HepG2 (cell line): Measurements from ENCODE around the gene FGA. TPM values are rescaled to one million over a fixed set of nuclear protein-coding genes. Genes with fewer than 3 reads are reported as not detected.

Experiments
- ELF1 ChIP-seq: sonication (generic); formaldehyde crosslinking; IDR thresholded peaks from 2 replicates; pipeline ENCODE4 v1.4.0; 2020; ENCODE audit warnings: missing genetic modification reagents
- HIVEP1 ChIP-seq: sonication (generic); formaldehyde crosslinking; IDR thresholded peaks from 2 replicates; pipeline ENCODE4 v1.4.0; 2020; ENCODE audit warnings: mild to moderate bottlenecking, missing genetic modification reagents
- HNRNPUL1 ChIP-seq: fragments of 200-400 bp; formaldehyde crosslinking; IDR thresholded peaks from 2 replicates; pipeline ENCODE4 v1.6.1; 2017; ENCODE audit warnings: low read depth, mild to moderate bottlenecking, low read length, moderate library complexity
- KAT8 ChIP-seq: IDR thresholded peaks from 2 replicates; pipeline ENCODE4 v1.6.1; 2016; ENCODE audit warnings: missing genetic modification reagents, missing compliant biosample characterization
- NCOA2 ChIP-seq: sonication (generic); formaldehyde crosslinking; IDR thresholded peaks from 2 replicates; pipeline ENCODE4 v1.8.0; 2022; ENCODE audit warnings: inconsistent platforms
- PCBP2 ChIP-seq: fragments of 200-400 bp; formaldehyde crosslinking; optimal IDR thresholded peaks from 2 replicates; pipeline ENCODE3; 2018; ENCODE audit warnings: low read length, low read depth; ENCODE audit not compliant: poor library complexity, severe bottlenecking
- POGZ ChIP-seq: sonication (generic); formaldehyde crosslinking; IDR thresholded peaks from 2 replicates; pipeline ENCODE4 v1.4.0; 2020; ENCODE audit warnings: mild to moderate bottlenecking, missing genetic modification reagents
- SRF ChIP-seq: IDR thresholded peaks from 2 replicates; pipeline ENCODE4 v1.6.1; 2011; ENCODE audit warnings: mild to moderate bottlenecking, low read depth, low read length, moderate library complexity
- SUZ12 ChIP-seq: fragments of 150-350 bp; IDR thresholded peaks from 2 replicates; pipeline ENCODE4 v1.6.1; 2014; ENCODE audit warnings: low read depth, low read length
- TAF15 ChIP-seq: fragments of 200-400 bp; formaldehyde crosslinking; IDR thresholded peaks from one replicate; pipeline ENCODE4 v1.6.1; 2018; ENCODE audit warnings: mild to moderate bottlenecking, low read depth, low read length; ENCODE audit not compliant: poor library complexity, severe bottlenecking
- TBL1XR1 ChIP-seq: fragments of 150-350 bp; IDR thresholded peaks from 2 replicates; pipeline ENCODE4 v1.6.1; 2014; ENCODE audit warnings: borderline replicate concordance, low read length; ENCODE audit not compliant: partially characterized antibody
- TBX2 ChIP-seq: sonication (generic); formaldehyde crosslinking; IDR thresholded peaks from 2 replicates; pipeline ENCODE4 v1.5.0; 2020; ENCODE audit warnings: missing genetic modification reagents, mild to moderate bottlenecking, borderline replicate concordance
- THAP11 ChIP-seq: IDR thresholded peaks from 2 replicates; pipeline ENCODE4 v1.6.1; 2016; ENCODE audit warnings: missing biosample characterization, missing genetic modification reagents
- ZNF263 ChIP-seq: sonication (generic); formaldehyde crosslinking; IDR thresholded peaks from 2 replicates; pipeline ENCODE4 v1.4.0; 2020; ENCODE audit warnings: missing genetic modification reagents
- ZNF331 ChIP-seq: sonication (generic); formaldehyde crosslinking; IDR thresholded peaks from 2 replicates; pipeline ENCODE4 v1.4.0; 2020; ENCODE audit warnings: missing genetic modification reagents
- ZNF543 ChIP-seq: sonication (generic); formaldehyde crosslinking; IDR thresholded peaks from 2 replicates; pipeline ENCODE4 v1.4.0; 2020; ENCODE audit warnings: mild to moderate bottlenecking, missing genetic modification reagents
- ZNF660 ChIP-seq: sonication (generic); formaldehyde crosslinking; IDR thresholded peaks from 2 replicates; pipeline ENCODE4 v1.5.1; 2020; ENCODE audit warnings: mild to moderate bottlenecking, low read depth, missing genetic modification reagents, borderline replicate concordance
- ZNF766 ChIP-seq: sonication (generic); formaldehyde crosslinking; IDR thresholded peaks from 2 replicates; pipeline ENCODE4 v1.5.0; 2020; ENCODE audit warnings: missing genetic modification reagents, borderline replicate concordance
- polyA plus RNA-seq, 8 experiments: library from polyadenylated mRNA; depleted of rRNA in 3 of 8; stranded (reverse) in 7 of 8; unstranded in 1 of 8; fragments of >200 nt; fragmentation: Illumina TruSeq in 4 of 8; extraction: Trizol in 4 of 8; gene quantifications; 2 replicates each; pipeline versions ENCODE4 v1.2.1 to v1.2.3, GENCODE V29; 2011 to 2016; ENCODE audit warnings: low read depth in 4 of 8, missing spikeins in 1 of 8, mixed read lengths in 1 of 8; ENCODE audit not compliant: insufficient read depth in 1 of 8
- total RNA-seq, 5 experiments: library from RNA; depleted of rRNA; stranded (reverse); fragments of >200 nt; fragmentation: Illumina TruSeq; extraction: Trizol; gene quantifications; 2 replicates each; pipeline ENCODE4 v1.2.3, GENCODE V29; 2016; ENCODE audit warnings: low read depth in 1 of 5
- TF ChIP-seq, protein P1 (sequence below): sonication (generic); formaldehyde crosslinking; IDR thresholded peaks from 2 replicates; pipeline ENCODE4 v1.5.0; 2020; ENCODE audit warnings: missing genetic modification reagents, mild to moderate bottlenecking, borderline replicate concordance
- TF ChIP-seq, protein P2 (sequence below): sonication (generic); formaldehyde crosslinking; IDR thresholded peaks from 2 replicates; pipeline ENCODE4 v1.4.0; 2020; ENCODE audit warnings: missing genetic modification reagents, borderline replicate concordance
- TF ChIP-seq, protein P3 (sequence below): sonication (generic); formaldehyde crosslinking; IDR thresholded peaks from 2 replicates; pipeline ENCODE4 v1.8.1; 2023; ENCODE audit warnings: mild to moderate bottlenecking, missing genetic modification reagents, borderline replicate concordance
- TF ChIP-seq, protein P4 (sequence below): sonication (generic); formaldehyde crosslinking; IDR thresholded peaks from 2 replicates; pipeline ENCODE4 v1.4.0; 2020; ENCODE audit warnings: missing genetic modification reagents

Gene FGA
- total and polyA plus RNA-seq, 2 of the 13 experiments (the other 11 are each of a cell fraction or from before 2014, with no cell fraction given): 640 to 1,523 TPM

DNA sequence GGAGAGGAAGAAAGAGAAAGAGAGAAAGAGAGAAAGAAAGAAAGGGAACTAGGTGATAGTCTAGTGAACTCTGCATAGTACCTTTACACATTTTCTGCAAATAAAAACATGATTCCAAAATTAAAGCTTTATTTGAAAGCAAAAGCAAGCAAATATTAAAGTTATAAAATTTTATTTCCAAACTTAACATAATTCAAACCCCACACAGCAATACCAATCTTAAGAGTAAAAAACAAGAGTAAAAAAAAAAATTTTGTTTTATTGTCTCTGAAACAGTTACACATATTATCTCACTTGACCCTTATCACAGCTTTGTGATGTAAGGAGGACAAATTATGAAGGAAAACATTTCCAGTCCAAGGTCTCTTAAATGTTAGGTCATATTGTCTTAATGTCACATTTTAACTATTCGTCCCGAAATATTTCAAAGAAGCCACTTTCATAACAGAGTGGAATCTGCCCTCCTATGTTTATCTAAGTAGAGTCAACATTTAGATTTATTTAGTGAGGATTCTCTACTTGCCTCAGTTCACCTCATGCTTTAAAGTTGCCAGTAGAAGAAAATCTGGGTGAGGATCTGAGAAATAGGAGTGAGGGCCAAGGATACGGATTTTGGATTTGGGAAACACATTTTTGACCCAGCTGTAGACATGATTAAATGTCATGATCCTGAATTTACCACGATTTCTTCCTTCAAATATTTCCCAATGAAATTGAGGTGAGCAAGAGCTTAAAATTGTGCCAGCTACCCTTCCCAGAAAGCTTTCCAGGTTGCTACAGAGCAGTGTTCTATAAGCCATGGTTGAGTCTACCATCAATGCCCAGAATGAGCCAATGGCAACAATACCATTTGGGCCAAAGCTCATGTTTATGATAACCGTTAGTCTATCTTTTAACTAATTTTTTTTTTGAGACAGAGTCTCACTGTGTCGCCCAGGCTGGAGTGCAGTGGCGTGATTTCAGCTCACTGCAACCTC, 7.5 kb upstream of the FGA start (continued):
- TF ChIP-seq KAT8 (CRISPR knock-in tag) (peak; percentile 50; the same call in 1 of the 2 replicates), ZNF263 (CRISPR knock-in tag) (no peak), ZNF660 (no peak), SUZ12 (no peak), ZNF331 (CRISPR knock-in tag) (peak; percentile 63; the same call in 1 of the 2 replicates), SRF (no peak), TBX2 (CRISPR knock-in tag) (peak; percentile 42; the same call in 1 of the 2 replicates), POGZ (CRISPR knock-in tag) (peak; percentile 44; the same call in 1 of the 2 replicates), TAF15 (no peak), TBL1XR1 (peak; percentile 98), HIVEP1 (CRISPR knock-in tag) (no peak), ELF1 (CRISPR knock-in tag) (no peak), HNRNPUL1 (no peak), NCOA2 (CRISPR knock-in tag) (peak; percentile 100), ZNF543 (CRISPR knock-in tag) (peak; percentile 59; the same call in 1 of the 2 replicates), THAP11 (peak; percentile 51; the same call in 1 of the 2 replicates), PCBP2 (no peak), ZNF766 (CRISPR knock-in tag) (no peak)
- TF ChIP-seq, protein P1, sequence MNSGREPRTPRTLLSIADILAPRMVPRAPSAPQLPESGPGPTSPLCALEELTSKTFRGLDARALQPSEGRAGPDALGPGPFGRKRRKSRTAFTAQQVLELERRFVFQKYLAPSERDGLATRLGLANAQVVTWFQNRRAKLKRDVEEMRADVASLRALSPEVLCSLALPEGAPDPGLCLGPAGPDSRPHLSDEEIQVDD (CRISPR knock-in tag): no peak
- TF ChIP-seq, protein P2, sequence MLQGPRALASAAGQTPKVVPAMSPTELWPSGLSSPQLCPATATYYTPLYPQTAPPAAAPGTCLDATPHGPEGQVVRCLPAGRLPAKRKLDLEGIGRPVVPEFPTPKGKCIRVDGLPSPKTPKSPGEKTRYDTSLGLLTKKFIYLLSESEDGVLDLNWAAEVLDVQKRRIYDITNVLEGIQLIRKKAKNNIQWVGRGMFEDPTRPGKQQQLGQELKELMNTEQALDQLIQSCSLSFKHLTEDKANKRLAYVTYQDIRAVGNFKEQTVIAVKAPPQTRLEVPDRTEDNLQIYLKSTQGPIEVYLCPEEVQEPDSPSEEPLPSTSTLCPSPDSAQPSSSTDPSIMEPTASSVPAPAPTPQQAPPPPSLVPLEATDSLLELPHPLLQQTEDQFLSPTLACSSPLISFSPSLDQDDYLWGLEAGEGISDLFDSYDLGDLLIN (CRISPR knock-in tag): no peak
- TF ChIP-seq, protein P3, sequence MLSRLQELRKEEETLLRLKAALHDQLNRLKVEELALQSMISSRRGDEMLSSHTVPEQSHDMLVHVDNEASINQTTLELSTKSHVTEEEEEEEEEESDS: no peak
- TF ChIP-seq, protein P4, sequence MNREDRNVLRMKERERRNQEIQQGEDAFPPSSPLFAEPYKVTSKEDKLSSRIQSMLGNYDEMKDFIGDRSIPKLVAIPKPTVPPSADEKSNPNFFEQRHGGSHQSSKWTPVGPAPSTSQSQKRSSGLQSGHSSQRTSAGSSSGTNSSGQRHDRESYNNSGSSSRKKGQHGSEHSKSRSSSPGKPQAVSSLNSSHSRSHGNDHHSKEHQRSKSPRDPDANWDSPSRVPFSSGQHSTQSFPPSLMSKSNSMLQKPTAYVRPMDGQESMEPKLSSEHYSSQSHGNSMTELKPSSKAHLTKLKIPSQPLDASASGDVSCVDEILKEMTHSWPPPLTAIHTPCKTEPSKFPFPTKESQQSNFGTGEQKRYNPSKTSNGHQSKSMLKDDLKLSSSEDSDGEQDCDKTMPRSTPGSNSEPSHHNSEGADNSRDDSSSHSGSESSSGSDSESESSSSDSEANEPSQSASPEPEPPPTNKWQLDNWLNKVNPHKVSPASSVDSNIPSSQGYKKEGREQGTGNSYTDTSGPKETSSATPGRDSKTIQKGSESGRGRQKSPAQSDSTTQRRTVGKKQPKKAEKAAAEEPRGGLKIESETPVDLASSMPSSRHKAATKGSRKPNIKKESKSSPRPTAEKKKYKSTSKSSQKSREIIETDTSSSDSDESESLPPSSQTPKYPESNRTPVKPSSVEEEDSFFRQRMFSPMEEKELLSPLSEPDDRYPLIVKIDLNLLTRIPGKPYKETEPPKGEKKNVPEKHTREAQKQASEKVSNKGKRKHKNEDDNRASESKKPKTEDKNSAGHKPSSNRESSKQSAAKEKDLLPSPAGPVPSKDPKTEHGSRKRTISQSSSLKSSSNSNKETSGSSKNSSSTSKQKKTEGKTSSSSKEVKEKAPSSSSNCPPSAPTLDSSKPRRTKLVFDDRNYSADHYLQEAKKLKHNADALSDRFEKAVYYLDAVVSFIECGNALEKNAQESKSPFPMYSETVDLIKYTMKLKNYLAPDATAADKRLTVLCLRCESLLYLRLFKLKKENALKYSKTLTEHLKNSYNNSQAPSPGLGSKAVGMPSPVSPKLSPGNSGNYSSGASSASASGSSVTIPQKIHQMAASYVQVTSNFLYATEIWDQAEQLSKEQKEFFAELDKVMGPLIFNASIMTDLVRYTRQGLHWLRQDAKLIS (CRISPR knock-in tag): 0 out of 2 replicates have a peak, but pooled peaks have one; percentile 31
